NCI-H510A treated with DMSO at 0.1 percent for 48 hours (cell line): Measurements from ENCODE around the gene PALD1.

Experiments used
- DNase-seq: peaks from one replicate; lab custom pipeline; 2025; lab: John Stamatoyannopoulos, UW

Gene PALD1

DNA sequence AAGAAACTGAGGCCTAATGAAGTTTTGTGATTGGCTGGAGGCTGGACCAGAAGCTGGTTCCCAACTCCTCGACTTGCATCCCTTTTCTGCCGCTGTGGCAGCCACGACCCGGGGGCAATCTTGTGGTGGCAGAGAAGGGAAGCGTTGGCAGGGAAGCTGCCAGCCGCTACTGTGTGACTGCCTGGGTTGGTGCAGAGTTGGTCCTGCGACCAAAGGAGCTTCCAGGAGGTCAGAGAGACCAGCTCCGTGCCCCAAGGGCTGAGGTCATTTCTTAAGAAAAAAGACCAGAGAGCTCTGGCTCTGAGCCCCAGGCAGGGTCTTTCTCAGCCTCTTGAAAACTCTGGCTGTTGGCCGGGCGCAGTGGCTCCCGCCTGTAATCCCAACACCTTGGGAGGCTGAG lies 76.8 kb downstream of the PALD1 start:
- DNase-seq, result no peak

GRCh38 chr10:70557086-70557845 lies 78.7 kb downstream of the PALD1 start:
- DNase-seq, result no peak

DNA sequence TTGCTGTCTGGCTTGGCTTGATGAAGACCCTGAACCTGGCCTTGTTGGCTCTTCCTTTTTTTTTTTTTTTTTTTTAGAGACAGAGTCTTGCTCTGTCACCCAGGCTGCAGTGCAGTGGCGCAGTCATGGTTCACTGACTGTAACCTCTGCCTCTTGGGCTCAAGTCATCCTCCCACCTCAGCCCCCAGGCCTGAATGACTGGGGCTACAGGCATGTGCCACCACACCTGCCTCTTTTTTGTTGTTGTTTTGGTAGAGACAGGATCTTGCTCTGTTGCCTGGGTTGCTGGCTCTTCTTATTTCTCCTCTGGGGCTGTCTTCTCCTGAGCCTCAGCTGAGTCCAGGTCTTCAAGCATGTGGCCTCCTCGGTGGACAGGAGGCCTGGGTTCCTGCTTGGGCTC lies 79.3 kb downstream of the PALD1 start:
- DNase-seq, result no peak

DNA sequence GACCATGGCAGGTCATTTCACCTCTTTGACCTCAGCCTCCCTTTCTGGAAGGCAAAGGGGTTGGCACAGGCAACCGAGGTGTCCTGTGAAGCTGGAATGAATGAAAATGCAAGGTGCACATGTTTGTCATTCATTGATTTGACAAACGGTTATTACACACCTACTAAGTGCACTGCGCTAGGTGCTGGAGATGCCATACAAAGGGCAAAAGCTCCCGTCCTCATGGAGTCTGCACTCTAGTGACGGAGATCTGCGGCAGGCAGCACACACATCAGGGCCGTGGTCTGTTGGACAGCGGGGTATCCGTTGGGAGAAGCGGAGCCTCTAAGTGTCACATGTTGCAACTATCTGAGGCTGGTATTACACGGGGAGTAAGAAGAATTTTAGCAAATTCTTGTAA lies 79.7 kb downstream of the PALD1 start:
- no peak for DNase-seq

- peak; percentile 61 for DNase-seq
These were observed 80.6 kb downstream of the PALD1 start for GRCh38 chr10:70558871-70559810.

DNA sequence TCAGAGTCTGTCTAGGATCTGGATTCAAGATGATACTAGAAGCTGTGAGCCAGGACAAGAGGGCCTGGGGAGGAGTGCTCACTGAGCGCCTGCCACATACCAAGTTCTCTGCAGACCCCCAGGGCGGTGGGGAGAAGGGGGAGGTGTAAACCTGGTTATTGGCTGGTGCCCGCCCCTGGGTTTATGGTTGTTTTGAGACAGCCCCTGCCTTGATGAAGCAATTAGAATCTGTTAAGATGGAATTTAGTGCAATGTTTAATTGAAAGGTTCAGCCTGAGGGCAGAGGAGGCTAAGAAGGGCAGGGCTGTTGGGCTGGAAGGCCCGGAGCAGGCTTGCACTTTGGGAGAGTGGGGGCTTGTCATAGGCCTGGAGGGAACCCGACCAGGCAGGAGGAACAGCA lies 81.3 kb downstream of the PALD1 start:
- DNase-seq, result no peak

GRCh38 chr10:70560511-70560941 lies 82.0 kb downstream of the PALD1 start:
- no peak for DNase-seq

GRCh38 chr10:70561070-70561469 lies 82.5 kb downstream of the PALD1 start:
- no peak for DNase-seq

- no peak for DNase-seq
These were observed 83.0 kb downstream of the PALD1 start for GRCh38 chr10:70561558-70561957.

DNA sequence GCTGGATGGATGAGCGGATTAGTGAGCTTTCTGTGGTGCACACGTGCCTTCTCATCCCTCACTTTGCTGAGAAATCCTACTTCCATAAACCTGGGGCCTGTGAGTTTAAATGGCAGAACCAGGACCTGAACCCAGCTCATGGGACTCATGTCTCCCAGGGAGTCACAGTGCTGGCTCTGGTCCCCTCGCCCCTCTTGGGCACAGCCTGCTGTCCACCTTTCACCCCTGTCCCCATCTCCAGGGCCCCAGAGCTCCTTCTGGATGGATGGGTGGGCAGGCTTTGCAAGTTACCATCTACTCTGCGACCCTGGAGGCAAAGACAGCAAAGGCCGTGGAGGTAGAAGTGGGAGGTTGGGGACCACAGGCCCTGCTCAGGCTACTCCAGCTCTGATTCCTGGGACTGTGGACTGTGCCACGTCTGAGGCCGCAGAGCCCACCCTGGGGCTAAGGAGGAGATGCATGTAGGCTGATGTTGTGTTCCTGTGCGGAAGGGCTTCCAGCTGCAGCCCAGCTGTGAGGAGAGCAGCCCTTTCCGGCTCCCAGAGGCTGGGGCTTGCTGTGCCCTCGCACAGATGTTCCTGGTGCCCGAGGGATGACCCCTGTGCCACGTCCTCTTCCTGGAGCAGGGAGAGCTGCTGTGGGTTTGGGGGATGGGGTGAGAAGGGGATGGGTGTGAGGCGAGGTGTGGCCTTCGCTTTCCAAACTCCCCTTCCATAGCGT lies 83.6 kb downstream of the PALD1 start:
- no peak for DNase-seq

DNA sequence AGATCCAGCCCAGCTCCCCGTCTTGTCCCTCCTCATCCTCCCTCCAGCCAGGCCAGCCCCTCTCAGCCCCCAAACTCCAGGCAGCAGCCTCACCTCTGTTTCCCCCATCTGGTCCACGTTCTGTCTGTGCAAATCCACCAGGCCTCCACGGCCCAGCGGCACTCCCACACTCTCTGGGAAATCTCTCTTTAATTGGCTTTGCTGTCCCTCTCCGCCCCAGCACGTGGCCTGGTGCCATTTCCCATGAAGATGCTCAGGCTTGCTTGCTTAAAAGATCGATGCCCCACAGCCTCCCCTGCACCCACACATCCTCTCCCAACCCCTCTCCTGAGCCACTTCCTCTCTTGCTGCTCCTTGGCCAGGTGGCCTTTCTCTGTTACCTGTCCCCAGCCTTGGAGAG lies 84.7 kb downstream of the PALD1 start:
- no peak for DNase-seq

DNA sequence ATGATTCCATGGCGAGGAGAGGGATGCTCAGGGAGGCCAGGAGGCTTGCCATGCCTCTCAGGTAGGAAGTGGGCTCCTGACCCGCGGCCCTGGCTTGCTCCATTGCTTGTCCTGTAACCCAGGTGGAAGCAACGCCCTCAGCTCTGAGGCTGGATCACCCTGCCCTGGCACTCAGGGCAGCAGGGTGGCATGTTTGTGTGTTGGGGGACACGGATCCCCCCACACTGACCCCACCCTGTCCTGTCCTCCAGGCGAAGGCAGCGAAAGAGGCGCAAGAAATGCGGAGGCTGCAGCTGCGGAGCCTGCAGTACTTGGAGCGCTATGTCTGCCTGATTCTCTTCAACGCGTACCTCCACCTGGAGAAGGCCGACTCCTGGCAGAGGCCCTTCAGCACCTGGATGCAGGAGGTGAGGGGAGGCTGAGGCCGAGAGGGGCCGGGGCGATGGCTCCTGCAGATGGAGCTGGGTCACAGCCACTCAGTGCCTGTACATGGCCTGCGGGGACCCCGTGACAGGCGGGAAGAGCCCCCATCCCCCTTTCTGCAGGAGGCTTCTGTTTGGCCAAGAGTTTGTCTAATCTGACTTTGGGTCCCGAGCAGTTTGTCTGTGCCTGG lies 85.7 kb downstream of the PALD1 start:
- no peak for DNase-seq

GRCh38 chr10:70564901-70565351 lies 86.4 kb downstream of the PALD1 start:
- no peak for DNase-seq

GRCh38 chr10:70565556-70566514 lies 87.3 kb downstream of the PALD1 start:
- DNase-seq, result no peak

DNA sequence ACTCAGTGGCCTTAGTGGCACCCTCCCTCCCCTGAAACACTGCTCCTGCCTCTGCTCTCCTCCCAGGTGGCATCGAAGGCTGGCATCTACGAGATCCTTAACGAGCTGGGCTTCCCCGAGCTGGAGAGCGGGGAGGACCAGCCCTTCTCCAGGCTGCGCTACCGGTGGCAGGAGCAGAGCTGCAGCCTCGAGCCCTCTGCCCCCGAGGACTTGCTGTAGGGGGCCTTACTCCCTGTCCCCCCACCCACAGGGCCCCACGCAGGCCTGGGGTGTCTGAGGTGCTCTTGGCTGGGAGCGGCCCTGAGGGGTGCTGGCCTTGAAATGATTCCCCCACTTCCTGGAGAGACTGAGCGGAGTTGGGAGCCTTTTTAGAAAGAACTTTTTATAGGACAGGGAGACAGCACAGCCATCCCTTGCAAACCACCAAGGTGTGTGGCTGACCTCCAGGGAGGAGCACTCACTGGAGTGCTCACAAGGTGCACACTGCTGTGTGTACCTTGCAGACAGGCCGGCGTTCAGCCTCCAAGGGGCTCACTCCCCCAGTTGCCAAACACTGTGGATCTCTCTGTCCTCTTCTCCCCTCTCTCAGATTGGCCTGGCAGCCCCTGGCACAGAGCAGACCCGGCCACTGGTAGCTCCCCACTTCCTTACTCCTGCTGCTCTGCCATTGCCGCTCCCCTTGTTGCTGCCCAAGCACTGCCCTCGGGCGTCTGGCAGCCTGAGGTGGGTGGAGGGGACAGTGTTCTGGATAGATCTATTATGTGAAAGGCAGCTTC lies 88.1 kb downstream of the PALD1 start:
- DNase-seq, result no peak

DNA sequence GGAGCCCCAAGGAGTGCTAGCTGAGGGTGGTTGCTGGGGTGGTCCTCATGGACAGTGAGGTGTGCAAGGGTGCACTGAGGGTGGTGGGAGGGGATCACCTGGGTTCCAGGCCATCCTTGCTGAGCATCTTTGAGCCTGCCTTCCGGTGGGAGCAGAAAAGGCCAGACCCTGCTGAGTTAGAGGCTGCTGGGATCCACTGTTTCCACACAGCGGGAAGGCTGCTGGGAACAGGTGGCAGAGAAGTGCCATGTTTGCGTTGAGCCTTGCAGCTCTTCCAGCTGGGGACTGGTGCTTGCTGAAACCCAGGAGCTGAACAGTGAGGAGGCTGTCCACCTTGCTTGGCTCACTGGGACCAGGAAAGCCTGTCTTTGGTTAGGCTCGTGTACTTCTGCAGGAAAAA lies 89.0 kb downstream of the PALD1 start:
- peak; percentile 37 for DNase-seq

- no peak for DNase-seq
These were observed 89.5 kb downstream of the PALD1 start for GRCh38 chr10:70568113-70568512.

- DNase-seq, result no peak
These were observed 90.4 kb downstream of the PALD1 start for GRCh38 chr10:70568781-70569495.

DNA sequence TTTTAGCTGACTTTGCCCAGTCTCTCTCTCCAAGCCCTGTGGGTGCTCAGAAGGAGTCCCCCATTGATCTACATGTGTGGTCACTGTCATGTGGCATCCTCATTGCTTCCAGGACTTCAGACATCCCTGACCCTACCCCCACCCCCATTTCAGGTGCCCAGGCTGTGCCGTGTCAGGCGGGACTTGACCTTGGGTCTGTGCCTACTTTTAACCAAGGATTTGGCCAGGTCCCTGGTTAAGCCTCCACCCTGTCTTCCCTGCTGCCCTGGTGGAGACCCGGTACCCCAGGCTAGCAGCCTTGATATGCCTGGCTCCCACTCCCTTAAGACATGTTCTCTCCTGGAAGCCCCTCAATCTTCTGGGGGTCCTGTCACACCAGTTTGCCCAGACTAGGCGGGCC lies 92.7 kb downstream of the PALD1 start:
- DNase-seq, result no peak
